ENCODE data around the gene ENPP1.
"Not testable (repeated sequence)": the region's sequence is repeated elsewhere in the genome, so short reads cannot be mapped to it uniquely, and the experiment has no call there.

Gene ENPP1

GRCh38 chr6:131832363-131832762, 24.5 kb downstream of the ENPP1 start:
- no peak for DNase-seq

GRCh38 chr6:131838051-131838450, 30.2 kb downstream of the ENPP1 start:
- no peak for DNase-seq

- no peak for DNase-seq
Measured at GRCh38 chr6:131839388-131839787, 31.6 kb downstream of the ENPP1 start.

GRCh38 chr6:131840441-131840840, 32.6 kb downstream of the ENPP1 start:
- DNase-seq, result no peak

GRCh38 chr6:131840936-131841583, 33.2 kb downstream of the ENPP1 start:
- no peak for DNase-seq

- DNase-seq, result no peak
Measured at GRCh38 chr6:131843768-131844167, 35.9 kb downstream of the ENPP1 start.

- no peak for DNase-seq
Measured at GRCh38 chr6:131844243-131844841, 36.5 kb downstream of the ENPP1 start.

GRCh38 chr6:131846023-131846663, 38.3 kb downstream of the ENPP1 start:
- DNase-seq, result no peak

- DNase-seq, result no peak
Measured at GRCh38 chr6:131846905-131847304, 39.1 kb downstream of the ENPP1 start.

- DNase-seq, result no peak
Measured at GRCh38 chr6:131849799-131850198, 42.0 kb downstream of the ENPP1 start.

- no peak for DNase-seq
Measured at GRCh38 chr6:131851049-131851769, 43.4 kb downstream of the ENPP1 start.

GRCh38 chr6:131852200-131852599, 44.4 kb downstream of the ENPP1 start:
- DNase-seq, result no peak

GRCh38 chr6:131854803-131855202, 47.0 kb downstream of the ENPP1 start:
- no peak for DNase-seq

GRCh38 chr6:131858765-131859415, 51.1 kb downstream of the ENPP1 start:
- DNase-seq, result no peak

GRCh38 chr6:131859658-131860057, 51.8 kb downstream of the ENPP1 start:
- not testable (repeated sequence) for DNase-seq

GRCh38 chr6:131861381-131861780, 53.6 kb downstream of the ENPP1 start:
- DNase-seq, result peak in 1 of 2 experiments; percentile 22

GRCh38 chr6:131862476-131862875, 54.7 kb downstream of the ENPP1 start:
- no peak for DNase-seq

- no peak for DNase-seq
Measured at GRCh38 chr6:131867744-131868143, 59.9 kb downstream of the ENPP1 start.

- DNase-seq, result no peak
Measured at GRCh38 chr6:131868836-131869235, 61.0 kb downstream of the ENPP1 start.

- DNase-seq, result no peak
Measured at GRCh38 chr6:131875647-131876046, 67.8 kb downstream of the ENPP1 start.

GRCh38 chr6:131876545-131876944, 68.7 kb downstream of the ENPP1 start:
- DNase-seq, result no peak

GRCh38 chr6:131877999-131878789, 70.4 kb downstream of the ENPP1 start:
- no peak for DNase-seq
